GM12892 (cell line): ENCODE results near the gene ANKS1A.

Source experiments
- POLR2A ChIP-seq: IDR thresholded peaks from 2 replicates; pipeline ENCODE4 v1.6.1; 2011; ENCODE audit warnings: low read depth, low read length, control low read depth
- POLR2AphosphoS5 ChIP-seq: IDR thresholded peaks from 2 replicates; pipeline ENCODE4 v1.6.1; 2011; ENCODE audit warnings: low read depth, low read length, control low read depth

DNA sequence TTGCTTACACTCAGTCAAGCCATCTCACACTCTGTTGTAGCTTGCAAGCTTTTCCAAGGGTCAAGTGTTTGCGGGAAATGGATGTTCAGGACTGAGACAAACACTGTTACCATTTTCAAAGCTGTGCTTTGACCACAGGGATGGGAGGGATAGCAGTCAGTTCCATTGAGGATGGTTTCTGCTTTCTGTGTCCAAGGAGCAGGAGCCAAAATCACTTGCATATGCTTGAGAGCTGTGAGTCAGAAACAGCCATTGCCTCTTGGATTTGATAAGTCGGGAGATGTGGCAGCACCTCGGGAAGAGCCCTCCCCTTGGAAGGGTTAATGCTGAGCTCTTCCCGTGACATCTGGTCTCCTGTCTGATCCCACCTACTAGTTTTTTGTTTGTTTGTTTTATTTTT is 166.8 kb downstream of the ANKS1A start:
- no peak for TF ChIP-seq POLR2AphosphoS5
- TF ChIP-seq POLR2A = no peak
